HepG2 (cell line): Measurements from ENCODE around the gene RING1. TPM values are rescaled to one million over a fixed set of nuclear protein-coding genes. Genes with fewer than 3 reads are reported as not detected.

Experiments
- ATAC-seq: fragments of 200-7000 bp; cut with Tn5 transposase; 3 replicates; pipeline ENCODE4 v1.9.1; 2020; ENCODE audit warnings: mild to moderate bottlenecking, moderate library complexity
- BruUV-seq: library from RNA; stranded (reverse); fragments of 400-500 nt; replicated peaks from 2 replicates; lab custom pipeline; 2021; lab: Mats Ljungman, UMichigan
- CTCF ChIA-PET: fragments of 300-600 bp; formaldehyde crosslinking; extraction: SDS; loops from one replicate; lab custom pipeline; 2021; ENCODE audit warnings: low total read pairs, inconsistent platforms, low intra/inter-chr PET ratio; lab: Yijun Ruan, JAX
- POLR2A ChIA-PET: fragments of 350-600 bp; sonication (Branson Sonifier 250); formaldehyde crosslinking; loops from one replicate; lab custom pipeline; 2020; ENCODE audit warnings: antibody characterized with exemption, inconsistent platforms; lab: Yijun Ruan, JAX
- DNase-seq: peaks from one replicate; pipeline ENCODE4 v3.0.0-alpha.2; 2015; ENCODE audit warnings: low spot score
- FAIRE-seq: peaks from 3 replicates; lab custom pipeline; 2011; peaks lifted over from hg19 to GRCh38; lab: Jason Lieb, UNC
- H2AFZ ChIP-seq: one replicate; pipeline ENCODE4 v1.6.1; 2011; ENCODE audit warnings: low read length, inconsistent platforms
- H3K27ac ChIP-seq: fragments of 300-600 bp; 3 replicates; pipeline ENCODE4 v1.8.0; 2011; ENCODE audit warnings: mixed run types, mild to moderate bottlenecking, mixed read lengths, low read length, inconsistent platforms; ENCODE audit not compliant: insufficient read depth; ENCODE audit errors: extremely low read length
- H3K27me3 ChIP-seq, 2 experiments: fragments of 200-600 bp in 1 of 2; 2 replicates in 1 of 2; 3 replicates in 1 of 2; pipeline versions ENCODE4 v1.6.0 to v1.8.0; 2011; ENCODE audit warnings: low read length in 2 of 2, mild to moderate bottlenecking in 2 of 2, moderate library complexity in 2 of 2, inconsistent platforms in 1 of 2; ENCODE audit not compliant: insufficient read depth in 2 of 2, control insufficient read depth in 1 of 2
- H3K36me3 ChIP-seq, 2 experiments: fragments of 200-600 bp in 1 of 2; replicated peaks in 1 of 2; 2 replicates in 1 of 2; 3 replicates in 1 of 2; pipeline versions ENCODE4 v1.5.1 to v1.8.0; 2011; ENCODE audit warnings: low read length in 2 of 2, inconsistent platforms in 1 of 2; ENCODE audit not compliant: insufficient read depth in 2 of 2, control insufficient read depth in 1 of 2
- H3K4me1 ChIP-seq: 2 replicates; pipeline ENCODE4 v1.5.1; 2012; ENCODE audit warnings: low read length, inconsistent platforms; ENCODE audit not compliant: insufficient read depth
- H3K4me2 ChIP-seq: 2 replicates; pipeline ENCODE4 v1.6.0; 2011; ENCODE audit warnings: low read depth, low read length, inconsistent platforms
- H3K4me3 ChIP-seq, 3 experiments: fragments of 200-600 bp in 1 of 3; sonication (generic), shearing (Covaris generic) in 1 of 3; replicated peaks in 1 of 3; 2 replicates each; pipeline ENCODE4 v1.5.1; 2011 to 2016; ENCODE audit warnings: low read length in 3 of 3, inconsistent platforms in 2 of 3, low read depth in 2 of 3, mild to moderate bottlenecking in 2 of 3, control low read depth in 1 of 3, mixed read lengths in 1 of 3; ENCODE audit not compliant: insufficient read depth in 1 of 3
- H3K79me2 ChIP-seq: one replicate; pipeline ENCODE4 v1.6.1; 2011; ENCODE audit warnings: low read length, inconsistent platforms; ENCODE audit not compliant: insufficient read depth
- H3K9ac ChIP-seq: 2 replicates; pipeline ENCODE4 v1.6.0; 2011; ENCODE audit warnings: mild to moderate bottlenecking, low read depth, low read length, inconsistent platforms; ENCODE audit not compliant: insufficient read depth
- H3K9me3 ChIP-seq: 2 replicates; pipeline ENCODE4 v1.5.1; 2012; ENCODE audit warnings: mild to moderate bottlenecking, low read length
- H4K20me1 ChIP-seq: 2 replicates; pipeline ENCODE4 v1.6.0; 2011; ENCODE audit warnings: inconsistent platforms, mild to moderate bottlenecking, low read length, moderate library complexity; ENCODE audit not compliant: insufficient read depth
- AGO1 ChIP-seq: fragments of 200-400 bp; formaldehyde crosslinking; IDR thresholded peaks from 2 replicates; pipeline ENCODE4 v1.6.1; 2017; ENCODE audit warnings: mild to moderate bottlenecking, low read depth, low read length, moderate library complexity; ENCODE audit not compliant: poor library complexity, severe bottlenecking
- ARID2 ChIP-seq: sonication (generic); formaldehyde crosslinking; IDR thresholded peaks from 2 replicates; pipeline ENCODE4 v1.8.1; 2022; ENCODE audit warnings: mild to moderate bottlenecking, missing genetic modification reagents, borderline replicate concordance
- BCLAF1 ChIP-seq: fragments of 450-650 bp; IDR thresholded peaks from 2 replicates; pipeline ENCODE4 v1.6.1; 2017; ENCODE audit warnings: mild to moderate bottlenecking
- CC2D1A ChIP-seq: sonication (generic); formaldehyde crosslinking; IDR thresholded peaks from 2 replicates; pipeline ENCODE4 v1.8.1; 2023; ENCODE audit warnings: mild to moderate bottlenecking, missing genetic modification reagents
- CEBPB ChIP-seq: IDR thresholded peaks from 2 replicates; pipeline ENCODE4 v1.6.1; 2011; ENCODE audit warnings: low read depth, low read length, improper control_type of control experiment, borderline replicate concordance
- FOSL1 ChIP-seq: sonication (generic); formaldehyde crosslinking; IDR thresholded peaks from 2 replicates; pipeline ENCODE4 v1.9.0; 2021; ENCODE audit warnings: missing genetic modification reagents, borderline replicate concordance
- HOXA3 ChIP-seq: sonication (generic); formaldehyde crosslinking; IDR thresholded peaks from 2 replicates; pipeline ENCODE4 v1.5.0; 2020; ENCODE audit warnings: missing genetic modification reagents
- KLF6 ChIP-seq: IDR thresholded peaks from 2 replicates; pipeline ENCODE4 v1.8.0; 2016; ENCODE audit warnings: missing biosample characterization, missing genetic modification reagents
- PITX1 ChIP-seq: sonication (generic); formaldehyde crosslinking; IDR thresholded peaks from 2 replicates; pipeline ENCODE4 v1.5.1; 2020; ENCODE audit warnings: mild to moderate bottlenecking, missing genetic modification reagents
- RFXAP ChIP-seq: sonication (generic); formaldehyde crosslinking; IDR thresholded peaks from 2 replicates; pipeline ENCODE4 v1.4.0; 2020; ENCODE audit warnings: missing genetic modification reagents, borderline replicate concordance
- SALL1 ChIP-seq: sonication (generic); formaldehyde crosslinking; IDR thresholded peaks from 2 replicates; pipeline ENCODE4 v1.8.0; 2022; ENCODE audit warnings: mild to moderate bottlenecking, missing genetic modification reagents
- SKI ChIP-seq: fragments of 450-650 bp; IDR thresholded peaks from one replicate; pipeline ENCODE4 v1.6.1; 2018; ENCODE audit warnings: mild to moderate bottlenecking; ENCODE audit not compliant: partially characterized antibody
- SOX5 ChIP-seq: IDR thresholded peaks from 2 replicates; pipeline ENCODE4 v1.6.1; 2016; ENCODE audit warnings: borderline replicate concordance
- TARDBP ChIP-seq: sonication (generic); formaldehyde crosslinking; IDR thresholded peaks from 2 replicates; pipeline ENCODE4 v1.8.0; 2022; ENCODE audit warnings: mild to moderate bottlenecking, missing genetic modification reagents
- TBX2 ChIP-seq: sonication (generic); formaldehyde crosslinking; IDR thresholded peaks from 2 replicates; pipeline ENCODE4 v1.5.0; 2020; ENCODE audit warnings: missing genetic modification reagents, mild to moderate bottlenecking, borderline replicate concordance
- ZNF441 ChIP-seq: sonication (generic); formaldehyde crosslinking; IDR thresholded peaks from 2 replicates; pipeline ENCODE4 v1.7.0; 2021; ENCODE audit warnings: missing genetic modification reagents, borderline replicate concordance
- ZNF451 ChIP-seq: sonication (generic); formaldehyde crosslinking; IDR thresholded peaks from 2 replicates; pipeline ENCODE4 v1.5.0; 2020; ENCODE audit warnings: mild to moderate bottlenecking, missing genetic modification reagents
- ZNF839 ChIP-seq: sonication (generic); formaldehyde crosslinking; IDR thresholded peaks from 2 replicates; pipeline ENCODE4 v1.4.0; 2020; ENCODE audit warnings: missing genetic modification reagents, mild to moderate bottlenecking, borderline replicate concordance
- WGBS: methylation state at CpG from one replicate; pipeline ENCODE4 v1.1.6; 2017; ENCODE audit warnings: low lambda C conversion rate; 5-methylcytosine and 5-hydroxymethylcytosine counted together
- in situ Hi-C: cut with HindIII; loops from 2 replicates; pipeline ENCODE4 v1.10.0; 2017; ENCODE audit warnings: low pct_unique_long_range_greater_than_20kb; ENCODE audit not compliant: extremely low pct_ligation_motif_present
- intact Hi-C: fragments of 100-400 bp; cut with micrococcal nuclease; formaldehyde crosslinking; loops from one replicate; pipeline ENCODE4 v1.10.0; 2022; ENCODE audit not compliant: unreplicated experiment
- polyA plus RNA-seq, 8 experiments: library from polyadenylated mRNA; depleted of rRNA in 3 of 8; stranded (reverse) in 7 of 8; unstranded in 1 of 8; fragments of >200 nt; fragmentation: Illumina TruSeq in 4 of 8; extraction: Trizol in 4 of 8; gene quantifications; 2 replicates each; pipeline versions ENCODE4 v1.2.1 to v1.2.3, GENCODE V29; 2011 to 2016; ENCODE audit warnings: low read depth in 4 of 8, missing spikeins in 1 of 8, mixed read lengths in 1 of 8; ENCODE audit not compliant: insufficient read depth in 1 of 8
- total RNA-seq, 5 experiments: library from RNA; depleted of rRNA; stranded (reverse); fragments of >200 nt; fragmentation: Illumina TruSeq; extraction: Trizol; gene quantifications; 2 replicates each; pipeline ENCODE4 v1.2.3, GENCODE V29; 2016; ENCODE audit warnings: low read depth in 1 of 5
- TF ChIP-seq, protein P1 (sequence below): sonication (generic); formaldehyde crosslinking; IDR thresholded peaks from 2 replicates; pipeline ENCODE4 v1.4.0; 2020; ENCODE audit warnings: missing genetic modification reagents
- TF ChIP-seq, protein P2 (sequence below): sonication (generic); formaldehyde crosslinking; IDR thresholded peaks from 2 replicates; pipeline ENCODE4 v1.4.0; 2020; ENCODE audit warnings: missing genetic modification reagents
- TF ChIP-seq, protein P3 (sequence below): sonication (generic); formaldehyde crosslinking; IDR thresholded peaks from 2 replicates; pipeline ENCODE4 v1.4.0; 2020; ENCODE audit warnings: missing genetic modification reagents, low read depth, mild to moderate bottlenecking, borderline replicate concordance

RING1 gene
- total and polyA plus RNA-seq, 2 of the 13 experiments (the other 11 are each of a cell fraction or from before 2014, with no cell fraction given): 23.9 to 33.6 TPM

DNA sequence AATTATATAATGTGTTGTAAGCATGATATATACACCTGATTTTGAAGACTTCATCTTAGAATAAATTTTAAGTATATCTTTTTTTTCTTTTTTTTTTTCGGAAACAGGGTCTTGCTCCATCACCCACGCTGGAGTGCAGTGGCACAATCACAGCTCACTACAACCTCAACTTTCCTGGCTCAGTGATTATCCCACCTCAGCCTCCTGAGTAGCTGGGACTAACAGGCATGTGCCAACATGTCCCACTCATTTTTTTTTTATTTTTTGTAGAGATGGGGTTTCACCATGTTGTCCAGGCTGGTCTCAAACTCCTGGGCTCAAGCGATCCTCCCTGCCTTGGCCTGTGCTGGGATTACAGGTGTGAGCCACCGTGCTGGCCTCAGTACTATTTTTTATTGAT lies 46.3 kb downstream of the RING1 start (continued):
- TF ChIP-seq, protein P1, sequence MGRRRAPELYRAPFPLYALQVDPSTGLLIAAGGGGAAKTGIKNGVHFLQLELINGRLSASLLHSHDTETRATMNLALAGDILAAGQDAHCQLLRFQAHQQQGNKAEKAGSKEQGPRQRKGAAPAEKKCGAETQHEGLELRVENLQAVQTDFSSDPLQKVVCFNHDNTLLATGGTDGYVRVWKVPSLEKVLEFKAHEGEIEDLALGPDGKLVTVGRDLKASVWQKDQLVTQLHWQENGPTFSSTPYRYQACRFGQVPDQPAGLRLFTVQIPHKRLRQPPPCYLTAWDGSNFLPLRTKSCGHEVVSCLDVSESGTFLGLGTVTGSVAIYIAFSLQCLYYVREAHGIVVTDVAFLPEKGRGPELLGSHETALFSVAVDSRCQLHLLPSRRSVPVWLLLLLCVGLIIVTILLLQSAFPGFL (CRISPR knock-in tag): no peak
- no peak for TF ChIP-seq SALL1

DNA sequence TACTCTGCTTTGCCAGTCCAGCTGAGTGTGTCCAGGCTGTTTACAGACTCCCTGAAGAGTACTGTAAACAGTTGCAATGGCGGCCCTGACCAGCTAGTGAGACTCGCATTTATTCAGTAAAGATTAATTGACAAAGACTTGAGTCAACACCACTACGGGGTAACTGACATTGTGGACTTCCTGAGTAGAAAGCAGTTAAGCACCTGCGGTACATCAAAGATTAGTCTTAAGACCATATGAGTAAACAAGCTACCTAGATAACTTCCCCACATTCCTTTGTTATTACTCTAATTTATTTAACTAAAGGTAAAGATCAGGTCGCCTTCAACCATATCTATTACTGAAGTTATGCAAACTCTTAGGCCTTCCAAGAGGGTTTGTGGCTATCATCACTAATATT lies 50.7 kb downstream of the RING1 start:
- no TSS peak for BruUV-seq
- FAIRE-seq: no peak
- no peak for ATAC-seq

More for the DNA sequence above, 50.7 kb downstream of the RING1 start:
- POLR2A ChIA-PET: interaction anchor here (2.9 to 7.4 kb wide), 2 partner anchors 9 to 13 kb away, joined by 8 to 44 read pairs; partner anchors contain the start of genes RPS18 and VPS52
- H3K79me2 ChIP-seq: no peaks in the 10 kb centered on the region
- no peaks in the 10 kb centered on the region for H4K20me1 ChIP-seq
- intact Hi-C loops (no loop called here), in situ Hi-C loops (no loop called here)
- H3K9ac ChIP-seq: no peak overlapping the region
- no peak overlapping the region for H3K27ac ChIP-seq
- WGBS: 82% methylated on average over 5 of the region's 5 CpGs
- no peaks in the 10 kb centered on the region for H3K9me3 ChIP-seq
- H3K36me3 ChIP-seq: peaks cover 12 to 38% of the 10 kb centered on the region in 2 experiments
- DNase-seq: no peak
- no peak overlapping the region for H3K4me3 ChIP-seq
- no peaks in the 10 kb centered on the region for H3K27me3 ChIP-seq
- TF ChIP-seq FOSL1 (CRISPR knock-in tag) (no peak), SOX5 (CRISPR knock-in tag) (no peak), PITX1 (CRISPR knock-in tag) (no peak), HOXA3 (CRISPR knock-in tag) (no peak), CEBPB (no peak), AGO1 (no peak), BCLAF1 (no peak), TARDBP (CRISPR knock-in tag) (no peak), TBX2 (CRISPR knock-in tag) (no peak), ZNF839 (CRISPR knock-in tag) (no peak), ZNF451 (CRISPR knock-in tag) (no peak), SKI (no peak), RFXAP (no peak), ZNF441 (CRISPR knock-in tag) (no peak), CC2D1A (CRISPR knock-in tag) (no peak), ARID2 (CRISPR knock-in tag) (no peak), KLF6 (CRISPR knock-in tag) (no peak)
- TF ChIP-seq, protein P2, sequence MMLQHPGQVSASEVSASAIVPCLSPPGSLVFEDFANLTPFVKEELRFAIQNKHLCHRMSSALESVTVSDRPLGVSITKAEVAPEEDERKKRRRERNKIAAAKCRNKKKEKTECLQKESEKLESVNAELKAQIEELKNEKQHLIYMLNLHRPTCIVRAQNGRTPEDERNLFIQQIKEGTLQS (CRISPR knock-in tag): no peak
- TF ChIP-seq, protein P3, sequence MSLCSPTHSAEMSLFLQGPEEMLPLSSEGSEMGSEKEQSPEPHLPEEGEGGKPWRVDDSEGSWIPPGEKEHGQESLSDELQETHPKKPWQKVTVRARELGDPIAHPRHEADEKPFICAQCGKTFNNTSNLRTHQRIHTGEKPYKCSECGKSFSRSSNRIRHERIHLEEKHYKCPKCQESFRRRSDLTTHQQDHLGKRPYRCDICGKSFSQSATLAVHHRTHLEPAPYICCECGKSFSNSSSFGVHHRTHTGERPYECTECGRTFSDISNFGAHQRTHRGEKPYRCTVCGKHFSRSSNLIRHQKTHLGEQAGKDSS: no peak
- TF ChIP-seq, all 625 proteins: peak for 0
- CTCF ChIA-PET: no interaction called here
- Histone ChIP-seq H3K4me1 (peaks cover 9% of the 10 kb centered on the region; the same call in 1 of the 2 replicates), H3K4me2 (no peak overlapping the region), H2AFZ (no peak overlapping the region)
